B cell (primary cell): ENCODE measurements around the gene FSTL5.

ENCODE experiments used
- CTCF ChIP-seq: fragments of 200-600 bp; IDR thresholded peaks from one replicate; pipeline ENCODE4 v1.8.0; 2022; ENCODE audit warnings: antibody characterized with exemption, mild to moderate bottlenecking
- EZH2 ChIP-seq: IDR thresholded peaks from 2 replicates; pipeline ENCODE4 v1.6.1; 2012; ENCODE audit warnings: borderline replicate concordance, low read depth, mild to moderate bottlenecking, moderate library complexity, low read length; ENCODE audit not compliant: insufficient read depth, poor library complexity, severe bottlenecking

GRCh38 chr4:161438096-161438495 lies 725.7 kb downstream of the FSTL5 start:
- TF ChIP-seq CTCF (no peak), EZH2 (no peak)
